HG02970 (cell line): ENCODE results near the gene CAP2.

Source experiments
- ATAC-seq: cut with Tn5 transposase; IDR thresholded peaks from one replicate; pipeline ENCODE4 v1.9.1; 2021; ENCODE audit warnings: mild to moderate bottlenecking, moderate library complexity, moderate number of reproducible peaks; ENCODE audit not compliant: unreplicated experiment, low FRiP score

Gene CAP2

GRCh38 chr6:17392978-17393891 is at the start of gene CAP2:
TSS of gene CAP2 (plus strand) at chr6:17393595. CDS start at chr6:17421556, 27,961 bp downstream.
- ATAC-seq: no peak

- no peak for ATAC-seq
Observed at GRCh38 chr6:17347012-17347411, 46.4 kb upstream of the CAP2 start.

- ATAC-seq: no peak
Observed at GRCh38 chr6:17349427-17349826, 44.0 kb upstream of the CAP2 start.

- ATAC-seq: no peak
Observed at GRCh38 chr6:17352302-17352701, 41.1 kb upstream of the CAP2 start.

- no peak for ATAC-seq
Observed at GRCh38 chr6:17353440-17354175, 39.8 kb upstream of the CAP2 start.

GRCh38 chr6:17354700-17355403 is 38.5 kb upstream of the CAP2 start:
- ATAC-seq: no peak

GRCh38 chr6:17355404-17355774 is 38.0 kb upstream of the CAP2 start:
- ATAC-seq: no peak

GRCh38 chr6:17358515-17358914 is 34.9 kb upstream of the CAP2 start:
- ATAC-seq: no peak

GRCh38 chr6:17360564-17360963 is 32.8 kb upstream of the CAP2 start:
- no peak for ATAC-seq

GRCh38 chr6:17361013-17361412 is 32.4 kb upstream of the CAP2 start:
- no peak for ATAC-seq

GRCh38 chr6:17365961-17366360 is 27.4 kb upstream of the CAP2 start:
- ATAC-seq: no peak

GRCh38 chr6:17367868-17368267 is 25.5 kb upstream of the CAP2 start:
- ATAC-seq: no peak

- ATAC-seq: no peak
Observed at GRCh38 chr6:17381424-17382147, 11.8 kb upstream of the CAP2 start.

GRCh38 chr6:17385660-17386059 is 7.7 kb upstream of the CAP2 start:
- no peak for ATAC-seq

GRCh38 chr6:17388365-17388764 is 5.0 kb upstream of the CAP2 start:
- no peak for ATAC-seq

GRCh38 chr6:17389274-17389847 is 4.0 kb upstream of the CAP2 start:
- no peak for ATAC-seq

- ATAC-seq: no peak
Observed at GRCh38 chr6:17390276-17390675, 3.1 kb upstream of the CAP2 start.

GRCh38 chr6:17391976-17392375 is 1.4 kb upstream of the CAP2 start:
- ATAC-seq: no peak

- no peak for ATAC-seq
Observed at GRCh38 chr6:17393892-17394631, 667 bp downstream of the CAP2 start.
